SK-N-MC (cell line): ENCODE data around the gene MEIS2.

ENCODE experiments used
- EZH2 ChIP-seq: fragments of 200-600 bp; sonication (generic); IDR thresholded peaks from one replicate; pipeline ENCODE4 v1.6.1; 2017; ENCODE audit warnings: antibody characterized with exemption
- POLR2AphosphoS5 ChIP-seq: IDR thresholded peaks from 2 replicates; pipeline ENCODE4 v1.6.1; 2012; ENCODE audit warnings: mild to moderate bottlenecking, low read depth, low read length, borderline replicate concordance

DNA sequence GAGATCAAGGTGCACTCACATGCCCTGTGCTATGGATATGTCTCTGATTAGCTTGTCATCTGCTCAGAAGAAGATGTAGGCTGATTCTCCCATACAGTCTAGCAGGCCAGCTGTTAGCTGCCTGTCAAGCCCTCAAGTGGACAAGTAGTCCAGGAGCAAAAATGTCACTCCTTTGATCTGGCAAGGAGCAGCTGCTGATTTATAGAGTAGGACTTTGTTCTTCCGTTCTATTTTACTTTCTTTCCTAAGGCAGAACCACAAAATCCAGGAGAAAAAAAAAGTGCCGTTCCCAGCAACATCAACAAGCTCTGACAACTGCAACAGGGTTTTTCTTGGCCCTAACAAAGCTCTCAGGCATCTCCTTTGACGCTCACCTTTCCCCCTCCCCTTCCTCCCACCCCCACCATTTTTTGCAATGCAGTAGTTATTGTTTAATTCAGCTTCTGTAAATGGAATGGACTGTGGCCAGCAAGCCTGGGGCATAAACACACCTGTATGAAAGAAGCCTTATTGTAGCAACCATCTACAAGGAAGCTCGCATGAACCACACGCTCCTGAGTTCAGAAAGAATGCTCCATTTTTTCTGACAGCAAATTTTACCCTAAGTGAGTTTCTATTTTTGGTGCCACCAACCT lies 196.3 kb downstream of the MEIS2 start:
- no peak for TF ChIP-seq EZH2
- TF ChIP-seq POLR2AphosphoS5 = no peak
